H1 (cell line): ENCODE measurements around the gene DCP1B. TPM values are rescaled to one million over a fixed set of nuclear protein-coding genes. Genes with fewer than 3 reads are reported as not detected.

Source experiments
- FOSL1 ChIP-seq: IDR thresholded peaks from 2 replicates; pipeline ENCODE4 v1.6.1; 2011; ENCODE audit warnings: mild to moderate bottlenecking, low read depth, low read length, moderate library complexity; ENCODE audit not compliant: insufficient read depth
- HDAC2 ChIP-seq, 2 experiments: fragments of 300-600 bp in 1 of 2; sonication (generic) in 1 of 2; IDR thresholded peaks; 2 replicates each; pipeline ENCODE4 v1.6.1; 2011 to 2012; ENCODE audit warnings: low read depth in 2 of 2, low read length in 2 of 2, mild to moderate bottlenecking in 2 of 2, moderate library complexity in 2 of 2, borderline replicate concordance in 1 of 2, inconsistent platforms in 1 of 2
- MAFK ChIP-seq: IDR thresholded peaks from 2 replicates; pipeline ENCODE4 v1.6.1; 2012; ENCODE audit warnings: low read depth, mild to moderate bottlenecking, improper control_type of control experiment, low read length
- NANOG ChIP-seq: IDR thresholded peaks from 2 replicates; pipeline ENCODE4 v1.6.1; 2011; ENCODE audit warnings: low read length, low read depth, mild to moderate bottlenecking, inconsistent platforms; ENCODE audit not compliant: insufficient read depth, poor library complexity, severe bottlenecking
- SIN3A ChIP-seq, 2 experiments: IDR thresholded peaks in 1 of 2; conservative IDR thresholded peaks in 1 of 2; 2 replicates each; pipeline ENCODE4 v1.6.1; 2011 to 2012; ENCODE audit warnings: low read length in 2 of 2, improper control_type of control experiment in 1 of 2, low read depth in 1 of 2, mild to moderate bottlenecking in 1 of 2
- YY1 ChIP-seq: IDR thresholded peaks from 2 replicates; pipeline ENCODE4 v1.6.1; 2011; ENCODE audit warnings: low read depth, mild to moderate bottlenecking, low read length
- polyA plus RNA-seq, 7 experiments: library from polyadenylated mRNA; depleted of rRNA in 3 of 7; stranded (reverse) in 5 of 7; unstranded in 2 of 7; fragments of >200 nt in 5 of 7; fragments of 200-250 nt in 2 of 7; gene quantifications; 1 replicate in 5 of 7; 2 replicates in 1 of 7; 4 replicates in 1 of 7; pipeline versions ENCODE4 v1.2.1 to v1.2.3, GENCODE V29; 2011 to 2013; ENCODE audit warnings: missing spikeins in 2 of 7, mixed read lengths in 2 of 7
- total RNA-seq: library from RNA; stranded (reverse); fragmentation: NEBNext Ultra II Directional; extraction: Animal tissue kit (Norgen Biotek cat#: 25700); gene quantifications from 2 replicates; pipeline ENCODE4 v1.2.1, GENCODE V29; 2021

The DCP1B gene
- total and polyA plus RNA-seq, 2 of the 8 experiments (the other 6 are each of a cell fraction or from before 2014, with no cell fraction given), result 14.8 to 29.0 TPM

DNA sequence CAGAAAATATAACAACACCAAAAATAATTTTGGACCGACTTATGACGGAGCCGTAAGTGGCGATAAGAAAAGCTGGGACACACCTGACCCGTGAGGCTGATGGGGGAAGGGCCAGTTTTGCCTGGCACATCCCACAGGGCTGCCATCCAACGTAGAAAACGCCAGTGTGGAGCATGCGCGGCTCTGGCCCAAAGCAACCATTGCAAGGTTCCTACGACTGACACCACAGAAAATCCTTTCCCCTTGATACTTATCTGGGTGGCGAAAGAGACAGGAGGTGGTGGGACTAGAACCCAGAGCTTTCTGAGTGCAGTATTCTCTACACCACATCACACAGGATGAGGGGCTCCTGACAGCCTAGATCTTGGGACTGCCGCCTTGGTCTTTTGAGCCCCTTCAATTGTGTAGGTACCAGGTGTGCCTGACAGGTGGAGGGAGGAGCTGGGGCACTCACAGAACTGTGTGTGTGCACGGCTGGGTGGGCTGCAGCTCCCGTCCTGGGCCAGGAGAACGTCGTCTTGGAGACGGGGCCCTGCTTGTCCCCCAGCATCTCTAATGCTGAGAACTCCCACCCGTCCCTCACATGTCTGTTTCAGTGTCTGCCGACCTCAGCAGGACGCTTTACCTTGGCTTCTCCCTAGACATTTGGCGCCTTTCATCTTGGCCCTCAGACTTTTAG, 68.4 kb downstream of the DCP1B start (continued):
- no peak for TF ChIP-seq SIN3A (conservative IDR thresholded peaks at IDR 0.05 in 1 of 2, IDR thresholded peaks at IDR 0.05 in 1 of 2; ENCODE audit: low read depth in 1 of 2, low read length in 2 of 2)
- no peak for TF ChIP-seq MAFK
- no peak for TF ChIP-seq HDAC2 (IDR thresholded peaks at IDR 0.05; ENCODE audit: borderline replicate concordance in 1 of 2, low read depth in 2 of 2, low read length in 2 of 2)
- TF ChIP-seq YY1, result no peak
- no peak for TF ChIP-seq FOSL1
- no peak for TF ChIP-seq NANOG
- TF ChIP-seq, all 59 proteins: peak for 0
